Melanocyte of skin (primary cell): Measurements from ENCODE around the gene SLC5A1. TPM values are rescaled to one million over a fixed set of nuclear protein-coding genes. Genes with fewer than 3 reads are reported as not detected.

Source experiments
- small RNA-seq, 2 donors: library from RNA; depleted of rRNA; stranded (forward); fragments of <200 nt; gene quantifications; one replicate each; pipeline ENCODE3, GENCODE V24; 2012
- total RNA-seq, 2 donors: library from RNA; depleted of rRNA; stranded (reverse); fragments of >200 nt; gene quantifications; 2 replicates each; pipeline ENCODE4 v1.2.3, GENCODE V29; 2012

SLC5A1 gene
- not detected for total RNA-seq

DNA sequence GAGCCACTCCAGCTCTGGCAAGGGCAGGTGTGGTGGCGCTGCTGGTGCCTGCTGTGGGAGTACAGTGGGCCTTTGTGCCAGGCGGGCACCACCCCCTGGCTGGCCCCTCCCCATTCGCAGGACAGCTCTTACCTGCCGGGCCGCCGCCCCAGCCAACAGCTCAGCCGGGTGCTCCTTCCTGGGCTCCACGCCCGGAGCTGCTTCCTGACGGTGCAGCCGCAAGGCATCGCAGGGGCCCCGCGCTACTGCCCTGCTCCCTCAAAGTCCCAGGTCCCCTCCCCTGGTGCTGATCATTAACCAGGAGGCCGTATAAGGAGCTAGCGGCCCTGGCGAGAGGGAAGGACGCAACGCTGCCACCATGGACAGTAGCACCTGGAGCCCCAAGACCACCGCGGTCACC, at the start of gene SLC5A1:
TSS of gene SLC5A1 (plus strand) at position 338 of the 400 bp plus-strand sequence. CDS start at position 359, 21 bp downstream.

DNA sequence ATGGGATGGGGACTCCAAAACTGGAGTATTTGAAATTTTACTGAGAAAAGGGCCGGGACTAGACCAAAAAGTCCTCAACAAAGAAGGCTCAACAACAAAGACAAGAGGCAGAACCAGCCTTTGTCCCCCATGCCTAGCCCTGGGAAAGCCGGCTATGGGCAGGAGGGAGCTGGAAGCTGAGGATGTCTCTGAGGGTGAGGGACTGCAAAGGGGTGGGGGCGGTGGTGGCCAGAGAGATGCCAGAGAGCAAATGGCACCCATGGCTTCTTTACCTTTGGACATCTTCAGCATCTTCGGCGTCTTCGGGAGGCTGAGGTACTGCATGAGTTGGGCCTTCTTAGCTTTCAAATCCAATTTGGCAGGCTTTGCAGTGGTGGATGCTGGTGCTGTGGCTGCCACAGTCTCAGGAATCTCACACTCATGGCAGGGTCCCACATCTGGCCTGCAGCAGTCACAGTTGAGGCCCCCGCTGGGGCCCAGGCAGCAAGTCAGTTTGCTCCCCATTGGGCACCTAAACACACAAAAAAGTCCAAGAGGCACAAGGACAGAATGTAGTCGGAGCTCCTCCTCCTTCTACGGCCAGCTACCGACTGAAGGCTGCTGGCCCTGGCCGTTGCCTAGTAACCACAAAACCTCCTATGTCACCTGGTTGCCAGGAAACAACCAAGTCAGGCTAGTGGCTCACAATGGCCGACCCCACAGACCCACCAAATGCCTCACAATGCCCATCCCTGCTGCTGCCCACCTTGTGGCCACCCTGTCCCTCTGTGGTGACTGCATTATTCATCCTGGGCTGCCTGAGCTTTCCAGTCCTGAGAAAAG, 115.9 kb downstream of the SLC5A1 start, which contains the start of gene C22orf42:
TSS of gene C22orf42 (minus strand) at position 592 of the 822 bp plus-strand sequence. CDS start at position 504, 88 bp downstream.

Small RNA genes lying within 50 kb of the gene (small RNA-seq; reads per million reads assigned to genes)
- gene AP1B1P2, result 0 reads per million in 2 donors

Other genes with a start within 250 kb of the SLC5A1 start
- gene YWHAH, start 98.7 kb upstream of the SLC5A1 start, total RNA-seq, result 100 to 1,000 TPM in 1 of 2 donors, 10 to 100 TPM in 1; 93.6 to 157 TPM
- gene C22orf42, start 116.0 kb downstream of the SLC5A1 start, total RNA-seq, result not detected
- 10 to 100 TPM; 11.3 to 29.6 TPM for gene RFPL2, start 161.8 kb downstream of the SLC5A1 start, total RNA-seq
- gene SLC5A4, start 212.1 kb downstream of the SLC5A1 start, total RNA-seq, result 1 to 10 TPM; 1.3 to 1.4 TPM